ENCODE results near the gene IGF2. TPM values are rescaled to one million over a fixed set of nuclear protein-coding genes. Genes with fewer than 3 reads are reported as not detected.

Gene IGF2
- total RNA-seq, 1 donor from 2014 or later = 188 TPM

GRCh38 chr11:2131371-2132236 lies 7.6 kb downstream of the IGF2 start:
- peaks cover 28% of the 10 kb centered on the region for H3K27me3 Mint-ChIP-seq (ENCODE audit: low read depth, unreplicated experiment)

GRCh38 chr11:2130881-2131352 lies 8.3 kb downstream of the IGF2 start:
- TF ChIP-seq CTCF (IDR thresholded peaks at IDR 0.05; ENCODE audit: insufficient read depth, low read depth, low read length) (no peak), EZH2 (IDR thresholded peaks at IDR 0.05; ENCODE audit: insufficient read depth, low read length) (no peak)
- DNase-seq (ENCODE audit: low read depth) = no peak
- H3K9ac ChIP-seq (ENCODE audit: low read length) = no peak overlapping the region
- peaks cover 6% of the 10 kb centered on the region for H3K9me3 ChIP-seq (ENCODE audit: insufficient read depth, low read depth, low read length)
- peaks cover 25% of the 10 kb centered on the region for H3K27me3 Mint-ChIP-seq (ENCODE audit: low read depth, unreplicated experiment)
- no peak for FAIRE-seq
- no peaks in the 10 kb centered on the region for H3K4me1 ChIP-seq (ENCODE audit: insufficient read depth, low read length)
- H3K9me3 Mint-ChIP-seq (ENCODE audit: unreplicated experiment) = no peaks in the 10 kb centered on the region
- H3K4me3 Mint-ChIP-seq (ENCODE audit: unreplicated experiment) = no peak overlapping the region
- H3K27ac ChIP-seq (ENCODE audit: low read depth, low read length) = no peak overlapping the region
- H3K27ac Mint-ChIP-seq (ENCODE audit: unreplicated experiment) = no peak overlapping the region
- peaks cover 7% of the 10 kb centered on the region for H3K27me3 ChIP-seq (ENCODE audit: insufficient read depth, low read length)
- H3K4me3 ChIP-seq (ENCODE audit: insufficient read depth, low read depth, low read length) = no peak overlapping the region
- peaks cover 3% of the 10 kb centered on the region for H4K20me1 ChIP-seq (ENCODE audit: insufficient read depth, low read length)
- H3K36me3 Mint-ChIP-seq (ENCODE audit: low read depth, unreplicated experiment) = peaks cover 2% of the 10 kb centered on the region
- H3K79me2 ChIP-seq (ENCODE audit: insufficient read depth, low read length) = no peaks in the 10 kb centered on the region
- no peaks in the 10 kb centered on the region for H3K36me3 ChIP-seq (ENCODE audit: insufficient read depth, low read length)
- H2AFZ ChIP-seq (ENCODE audit: low read depth, low read length) = no peak overlapping the region
- H3K4me1 Mint-ChIP-seq (ENCODE audit: low read depth, unreplicated experiment) = no peaks in the 10 kb centered on the region
- no peak overlapping the region for H3K4me2 ChIP-seq (ENCODE audit: low read length)

More at GRCh38 chr11:2131371-2132236, 7.6 kb downstream of the IGF2 start:
- H3K27ac Mint-ChIP-seq (ENCODE audit: unreplicated experiment) = no peak overlapping the region
- TF ChIP-seq CTCF (IDR thresholded peaks at IDR 0.05; ENCODE audit: insufficient read depth, low read depth, low read length) = no peak
- no peak for TF ChIP-seq EZH2 (IDR thresholded peaks at IDR 0.05; ENCODE audit: insufficient read depth, low read length)
- Histone ChIP-seq H4K20me1 (ENCODE audit: insufficient read depth, low read length) (peaks cover 3% of the 10 kb centered on the region), H3K4me2 (ENCODE audit: low read length) (no peak overlapping the region), H3K36me3 (ENCODE audit: insufficient read depth, low read length) (no peaks in the 10 kb centered on the region), H2AFZ (ENCODE audit: low read depth, low read length) (no peak overlapping the region), H3K27me3 (ENCODE audit: insufficient read depth, low read length) (peaks cover 10% of the 10 kb centered on the region), H3K27ac (ENCODE audit: low read depth, low read length) (no peak overlapping the region), H3K9me3 (ENCODE audit: insufficient read depth, low read depth, low read length) (peaks cover 6% of the 10 kb centered on the region), H3K9ac (ENCODE audit: low read length) (no peak overlapping the region), H3K4me3 (ENCODE audit: insufficient read depth, low read depth, low read length) (no peak overlapping the region), H3K79me2 (ENCODE audit: insufficient read depth, low read length) (no peaks in the 10 kb centered on the region), H3K4me1 (ENCODE audit: insufficient read depth, low read length) (no peaks in the 10 kb centered on the region)
- no peaks in the 10 kb centered on the region for H3K9me3 Mint-ChIP-seq (ENCODE audit: unreplicated experiment)
- no peaks in the 10 kb centered on the region for H3K4me1 Mint-ChIP-seq (ENCODE audit: low read depth, unreplicated experiment)
- DNase-seq (ENCODE audit: low read depth) (no peak), FAIRE-seq (no peak)
- H3K4me3 Mint-ChIP-seq (ENCODE audit: unreplicated experiment) = no peak overlapping the region
- H3K36me3 Mint-ChIP-seq (ENCODE audit: low read depth, unreplicated experiment) = peaks cover 2% of the 10 kb centered on the region

Measured in astrocyte (in vitro differentiated cells and primary cell).